OCI-LY3 (cell line): ENCODE data around the gene SLC18A3.

Experiments
- H2AFZ ChIP-seq: fragments of 200-600, 300-600 bp; shearing (Covaris generic); 2 replicates; pipeline ENCODE4 v1.6.0; 2014; ENCODE audit warnings: antibody characterized with exemption, low read depth, low read length
- H3K27ac ChIP-seq: fragments of 200-600, 300-600 bp; sonication (generic); 2 replicates; pipeline ENCODE4 v1.5.1; 2014; ENCODE audit warnings: mild to moderate bottlenecking, low read length, moderate library complexity, mixed read lengths
- H3K27me3 ChIP-seq: fragments of 200-600, 300-600 bp; sonication (generic); 2 replicates; pipeline ENCODE4 v1.6.1; 2014; ENCODE audit warnings: low read depth, low read length, mixed read lengths
- H3K36me3 ChIP-seq: fragments of 200-600, 300-600 bp; sonication (generic); replicated peaks from 2 replicates; pipeline ENCODE3; 2014; ENCODE audit warnings: low read depth, low read length, mixed read lengths
- H3K4me1 ChIP-seq: fragments of 300-600, 200-600 bp; sonication (generic); 2 replicates; pipeline ENCODE4 v1.6.1; 2014; ENCODE audit warnings: low read length, mixed read lengths
- H3K4me2 ChIP-seq: fragments of 200-600, 300-600 bp; sonication (generic); 2 replicates; pipeline ENCODE4 v1.6.1; 2014; ENCODE audit warnings: low read length, mixed read lengths
- H3K4me3 ChIP-seq: fragments of 300-600, 200-600 bp; sonication (generic); 2 replicates; pipeline ENCODE4 v1.5.1; 2014; ENCODE audit warnings: antibody characterized with exemption, mild to moderate bottlenecking, low read length, moderate library complexity
- H3K79me2 ChIP-seq: fragments of 300-600, 200-600 bp; shearing (Covaris generic); 2 replicates; pipeline ENCODE4 v1.6.1; 2014; ENCODE audit warnings: mild to moderate bottlenecking, low read length, mixed read lengths
- H3K9ac ChIP-seq: fragments of 300-600, 200-600 bp; shearing (Covaris generic); 2 replicates; pipeline ENCODE4 v1.6.0; 2014; ENCODE audit warnings: mild to moderate bottlenecking, low read length, moderate library complexity
- H3K9me3 ChIP-seq: fragments of 200-600, 300-600 bp; shearing (Covaris generic); 2 replicates; pipeline ENCODE4 v1.6.1; 2014; ENCODE audit warnings: low read length, mixed read lengths; ENCODE audit not compliant: insufficient read depth
- H4K20me1 ChIP-seq: fragments of 200-600, 300-600 bp; sonication (generic); 2 replicates; pipeline ENCODE4 v1.6.1; 2016; ENCODE audit warnings: low read length, mixed read lengths; ENCODE audit not compliant: insufficient read depth
- CTCF ChIP-seq: fragments of 200-600, 300-600 bp; sonication (generic); IDR thresholded peaks from 2 replicates; pipeline ENCODE4 v1.5.1; 2014; ENCODE audit warnings: antibody characterized with exemption, low read length, low read depth
- EZH2phosphoT487 ChIP-seq: fragments of 200-600 bp; shearing (Covaris generic); IDR thresholded peaks from 2 replicates; pipeline ENCODE4 v1.6.1; 2018; ENCODE audit warnings: antibody characterized with exemption, mixed run types, low read depth

Gene SLC18A3

GRCh38 chr10:49629431-49629881 lies 19.3 kb downstream of the SLC18A3 start:
- TF ChIP-seq CTCF (no peak), EZH2phosphoT487 (no peak)
- no peaks in the 10 kb centered on the region for H4K20me1 ChIP-seq
- H3K27me3 ChIP-seq, result 0 out of 2 replicates have a peak, but pooled peaks cover 2% of the 10 kb centered on the region
- no peak overlapping the region for H3K4me2 ChIP-seq
- no peak overlapping the region for H3K27ac ChIP-seq
- H3K9ac ChIP-seq, result no peak overlapping the region
- no peak overlapping the region for H3K4me3 ChIP-seq
- no peaks in the 10 kb centered on the region for H3K36me3 ChIP-seq
- no peaks in the 10 kb centered on the region for H3K4me1 ChIP-seq
- no peak overlapping the region for H2AFZ ChIP-seq
- no peaks in the 10 kb centered on the region for H3K79me2 ChIP-seq
- H3K9me3 ChIP-seq, result no peaks in the 10 kb centered on the region

GRCh38 chr10:49631975-49632374 lies 21.9 kb downstream of the SLC18A3 start:
- no peak overlapping the region for H3K4me3 ChIP-seq
- no peak overlapping the region for H3K4me2 ChIP-seq

DNA sequence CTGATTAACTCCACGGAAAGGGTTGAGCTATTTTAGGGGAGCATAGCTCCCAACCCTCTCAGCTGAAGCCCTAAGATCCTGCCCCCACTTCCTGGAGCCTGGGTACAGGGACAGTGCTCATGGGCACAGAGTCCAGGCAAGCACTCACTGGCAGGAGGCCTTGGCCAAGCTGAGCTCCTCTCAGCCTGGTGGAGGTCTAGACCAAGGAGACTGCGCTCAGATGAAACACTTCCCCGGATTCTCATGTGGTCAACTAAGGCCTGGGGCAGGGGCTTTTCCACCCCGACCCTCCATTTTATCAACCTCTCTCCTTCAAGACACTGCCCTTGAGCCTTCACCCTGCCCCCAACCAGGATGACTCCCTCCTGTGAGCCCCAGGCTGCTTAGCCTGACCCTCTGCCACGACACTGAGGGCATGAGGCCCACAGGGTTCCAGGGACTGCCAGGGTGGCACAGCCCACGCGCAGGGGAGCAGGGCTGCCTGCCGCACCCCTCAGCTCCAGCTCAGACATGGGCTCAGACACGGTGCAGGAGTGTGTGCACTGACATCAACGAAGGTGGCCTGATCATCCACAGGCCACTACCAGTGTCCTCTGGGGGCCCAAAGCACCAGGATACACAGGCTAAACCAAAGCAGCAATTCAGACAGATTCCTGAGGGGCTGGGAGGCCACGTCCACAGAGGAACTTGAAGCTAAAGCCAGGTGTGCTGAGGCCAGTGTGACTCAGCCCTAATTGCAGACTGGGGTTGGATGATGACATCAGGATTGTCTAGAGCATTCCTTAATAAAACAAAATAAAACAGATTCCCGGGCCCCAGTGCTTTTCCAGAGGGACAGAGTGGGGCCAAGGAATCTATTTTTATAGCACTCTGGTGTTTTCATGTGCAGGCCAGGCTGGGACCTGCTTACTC lies 22.6 kb downstream of the SLC18A3 start:
- no peaks in the 10 kb centered on the region for H4K20me1 ChIP-seq
- TF ChIP-seq CTCF (no peak), EZH2phosphoT487 (no peak)
- no peaks in the 10 kb centered on the region for H3K36me3 ChIP-seq
- no peaks in the 10 kb centered on the region for H3K79me2 ChIP-seq
- no peaks in the 10 kb centered on the region for H3K4me1 ChIP-seq
- no peak overlapping the region for H3K9ac ChIP-seq
- H2AFZ ChIP-seq, result no peak overlapping the region
- H3K4me3 ChIP-seq, result no peak overlapping the region
- no peak overlapping the region for H3K27ac ChIP-seq
- no peak overlapping the region for H3K4me2 ChIP-seq
- peaks cover 12% of the 10 kb centered on the region; the same call in 1 of the 2 replicates for H3K27me3 ChIP-seq
- H3K9me3 ChIP-seq, result no peaks in the 10 kb centered on the region

More at GRCh38 chr10:49631975-49632374, 21.9 kb downstream of the SLC18A3 start:
- no peak overlapping the region for H3K27ac ChIP-seq
- no peaks in the 10 kb centered on the region for H3K9me3 ChIP-seq
- H4K20me1 ChIP-seq, result no peaks in the 10 kb centered on the region
- no peaks in the 10 kb centered on the region for H3K79me2 ChIP-seq
- no peak for TF ChIP-seq EZH2phosphoT487
- H2AFZ ChIP-seq, result no peak overlapping the region
- no peaks in the 10 kb centered on the region for H3K4me1 ChIP-seq
- H3K27me3 ChIP-seq, result peaks cover 6% of the 10 kb centered on the region; the same call in 1 of the 2 replicates
- H3K36me3 ChIP-seq, result no peaks in the 10 kb centered on the region
- H3K9ac ChIP-seq, result no peak overlapping the region

DNA sequence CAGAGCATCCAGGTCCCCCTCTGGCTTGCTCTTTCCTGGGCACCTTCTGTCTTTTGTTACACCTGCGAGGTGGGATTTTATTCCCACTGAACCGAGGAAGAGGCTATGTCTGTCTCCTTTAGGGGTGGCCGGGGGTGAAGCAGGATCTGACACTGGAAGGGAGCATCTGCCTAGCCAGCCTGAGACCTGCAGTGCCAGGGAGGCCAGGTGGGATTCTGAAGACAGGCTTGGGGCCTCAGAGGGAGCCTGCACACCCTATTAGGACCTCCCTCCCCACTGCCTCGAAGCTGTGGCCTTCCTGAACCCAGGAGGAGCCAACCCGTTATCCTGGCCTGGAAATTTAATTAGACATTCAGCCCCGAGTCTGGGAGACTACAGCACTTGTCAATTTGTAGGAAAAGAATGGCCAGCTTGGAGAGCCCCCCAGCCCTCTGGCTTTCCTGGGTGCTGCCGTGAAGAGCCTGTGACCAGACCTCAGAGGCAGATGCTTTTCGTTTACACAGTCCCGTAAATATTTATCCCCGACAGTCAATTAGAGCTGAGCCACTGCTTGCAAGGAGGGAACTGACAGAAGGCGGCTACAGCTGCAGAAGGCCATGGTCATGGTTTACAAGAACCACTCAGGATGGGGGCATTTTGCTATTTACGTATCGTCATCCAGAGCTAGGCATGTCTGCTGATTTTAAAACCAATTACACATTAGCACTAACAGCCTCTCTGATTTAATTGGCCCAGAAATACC lies 23.4 kb downstream of the SLC18A3 start:
- no peak overlapping the region for H3K4me2 ChIP-seq
- H3K27me3 ChIP-seq, result peaks cover 17% of the 10 kb centered on the region; the same call in 1 of the 2 replicates
- H4K20me1 ChIP-seq, result no peaks in the 10 kb centered on the region
- TF ChIP-seq CTCF, result no peak
- TF ChIP-seq EZH2phosphoT487, result no peak
- no peak overlapping the region for H2AFZ ChIP-seq
- H3K79me2 ChIP-seq, result no peaks in the 10 kb centered on the region
- H3K27ac ChIP-seq, result no peak overlapping the region
- H3K9me3 ChIP-seq, result no peaks in the 10 kb centered on the region
- H3K4me1 ChIP-seq, result no peaks in the 10 kb centered on the region
- no peaks in the 10 kb centered on the region for H3K36me3 ChIP-seq
- no peak overlapping the region for H3K9ac ChIP-seq
- no peak overlapping the region for H3K4me3 ChIP-seq
